Psoas muscle (tissue), 8 donors: Measurements from ENCODE around the gene MPP3. TPM values are rescaled to one million over a fixed set of nuclear protein-coding genes. Genes with fewer than 3 reads are reported as not detected.

Experiments
- ATAC-seq, 4 donors: fragments of 200-7000 bp; cut with Tn5 transposase; one replicate each; pipeline ENCODE4 v1.9.1; 2020; ENCODE audit warnings: moderate library complexity in 3 of 4, mild to moderate bottlenecking in 2 of 4
- DNase-seq, 2 donors: peaks; one replicate each; pipeline ENCODE4 v3.0.0-alpha.2; 2020
- H3K27ac ChIP-seq: fragments of 200-600 bp; one replicate; pipeline ENCODE4 v1.8.0; 2022
- H3K27me3 ChIP-seq, 3 donors: fragments of 200-600 bp in 1 of 3; one replicate each; pipeline versions ENCODE4 v1.6.1 to v1.8.0; 2013 to 2022; ENCODE audit warnings: low read length in 2 of 3, mild to moderate bottlenecking in 2 of 3, moderate library complexity in 1 of 3; ENCODE audit not compliant: insufficient read depth in 3 of 3
- H3K36me3 ChIP-seq, 2 donors: fragments of 200-600 bp in 1 of 2; one replicate each; pipeline versions ENCODE4 v1.6.1 to v1.8.0; 2013 to 2022; ENCODE audit warnings: low read depth in 1 of 2, mild to moderate bottlenecking in 1 of 2, moderate library complexity in 1 of 2; ENCODE audit not compliant: insufficient read depth in 1 of 2
- H3K4me1 ChIP-seq: fragments of 200-600 bp; one replicate; pipeline ENCODE4 v1.8.0; 2022
- H3K4me3 ChIP-seq: fragments of 200-600 bp; one replicate; pipeline ENCODE4 v1.8.0; 2022; ENCODE audit warnings: mild to moderate bottlenecking
- H3K9me3 ChIP-seq: fragments of 200-600 bp; one replicate; pipeline ENCODE4 v1.8.0; 2022
- WGBS, 3 donors: extraction: QIAGEN DNeasy Blood & Tissue Kit; methylation state at CpG; one replicate each; pipeline versions ENCODE4 v1.1.6 to v1.1.7; 2013; 5-methylcytosine and 5-hydroxymethylcytosine counted together
- intact Hi-C, 2 donors: fragments of 100-400 bp; cut with DNase I; formaldehyde crosslinking; loops; one replicate each; pipeline versions ENCODE4 v1.11.0 to v1.14.2; 2022
- polyA plus RNA-seq, 3 donors: library from polyadenylated mRNA; stranded (reverse); fragments of 200-250 nt; gene quantifications; one replicate each; pipeline ENCODE4 v1.2.3, GENCODE V29; 2013
- total RNA-seq, 4 donors: library from RNA; stranded (reverse); fragmentation: NEBNext Ultra II Directional in 2 of 4; extraction: Animal tissue kit (Norgen Biotek cat#: 25700) in 2 of 4; gene quantifications; one replicate each; pipeline versions ENCODE4 v1.2.1 to v1.2.4, GENCODE V29; 2021 to 2023
- TF ChIP-seq, protein P1 (sequence below): fragments of 200-600 bp; IDR thresholded peaks from one replicate; pipeline ENCODE4 v1.8.0; 2022; ENCODE audit warnings: antibody characterized with exemption
- donor health status: healthy with polysubstance abuse.
- donor health status: DM: no; HTN: no; CAD: no; lungs with moderate emphysema.
- donor health status: Bipolar disorder and iron deficiency.
- donor health status: healthy.
- donor health status: DM: yes; HTN: yes; CAD: no.
- donor health status: DM: no; HTN: no; CAD: no.
- donor health status: DM: no; HTN: no; CAD: no.
- donor health status: DM: yes; HTN: yes; CAD: no.

MPP3 gene
- total and polyA plus RNA-seq, 7 donors, result 1.0 to 2.0 (median 1.5) TPM

DNA sequence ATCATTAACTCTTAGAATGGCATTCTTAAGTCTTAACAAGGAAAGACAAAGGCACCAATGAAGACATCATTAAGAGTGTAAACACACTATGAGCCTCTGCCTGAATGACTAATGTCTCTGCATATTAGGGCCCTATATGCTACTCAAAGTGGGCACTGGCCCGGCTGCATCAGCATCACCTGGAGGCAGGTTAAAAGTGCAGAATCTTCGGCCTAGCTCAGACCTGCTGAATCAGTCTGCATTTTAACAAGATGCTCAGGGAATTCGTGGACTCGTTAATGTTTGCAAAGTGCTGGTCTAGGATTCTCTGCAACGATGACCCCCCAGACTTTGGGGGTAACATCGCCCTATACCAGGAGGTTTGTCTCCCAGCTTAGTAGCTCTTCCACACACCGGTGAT lies 6.7 kb downstream of the MPP3 start:
- intact Hi-C loops, result no loop called here
- ATAC-seq (no peak), DNase-seq (no peak)
- peaks cover 0 to 35% of the 10 kb centered on the region in 2 donors for H3K36me3 ChIP-seq
- TF ChIP-seq, protein P1, sequence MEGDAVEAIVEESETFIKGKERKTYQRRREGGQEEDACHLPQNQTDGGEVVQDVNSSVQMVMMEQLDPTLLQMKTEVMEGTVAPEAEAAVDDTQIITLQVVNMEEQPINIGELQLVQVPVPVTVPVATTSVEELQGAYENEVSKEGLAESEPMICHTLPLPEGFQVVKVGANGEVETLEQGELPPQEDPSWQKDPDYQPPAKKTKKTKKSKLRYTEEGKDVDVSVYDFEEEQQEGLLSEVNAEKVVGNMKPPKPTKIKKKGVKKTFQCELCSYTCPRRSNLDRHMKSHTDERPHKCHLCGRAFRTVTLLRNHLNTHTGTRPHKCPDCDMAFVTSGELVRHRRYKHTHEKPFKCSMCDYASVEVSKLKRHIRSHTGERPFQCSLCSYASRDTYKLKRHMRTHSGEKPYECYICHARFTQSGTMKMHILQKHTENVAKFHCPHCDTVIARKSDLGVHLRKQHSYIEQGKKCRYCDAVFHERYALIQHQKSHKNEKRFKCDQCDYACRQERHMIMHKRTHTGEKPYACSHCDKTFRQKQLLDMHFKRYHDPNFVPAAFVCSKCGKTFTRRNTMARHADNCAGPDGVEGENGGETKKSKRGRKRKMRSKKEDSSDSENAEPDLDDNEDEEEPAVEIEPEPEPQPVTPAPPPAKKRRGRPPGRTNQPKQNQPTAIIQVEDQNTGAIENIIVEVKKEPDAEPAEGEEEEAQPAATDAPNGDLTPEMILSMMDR, result no peak
- no peaks in the 10 kb centered on the region for H3K4me1 ChIP-seq
- no peaks in the 10 kb centered on the region for H3K27me3 ChIP-seq
- H3K9me3 ChIP-seq, result no peaks in the 10 kb centered on the region
- no peak overlapping the region for H3K27ac ChIP-seq
- H3K4me3 ChIP-seq, result no peak overlapping the region
- WGBS, 3 donors, result 94 to 97% (median 96%) methylated on average over 7 of the region's 7 CpGs

GRCh38 chr17:43825567-43825966 lies 7.4 kb downstream of the MPP3 start:
- H3K36me3 ChIP-seq, result peaks cover 0 to 30% of the 10 kb centered on the region in 2 donors
- no peaks in the 10 kb centered on the region for H3K27me3 ChIP-seq
- H3K27ac ChIP-seq, result no peak overlapping the region
- ATAC-seq, result no peak
- H3K4me1 ChIP-seq, result no peaks in the 10 kb centered on the region
- no peak overlapping the region for H3K4me3 ChIP-seq
- H3K9me3 ChIP-seq, result no peaks in the 10 kb centered on the region
- TF ChIP-seq, protein P1, result no peak
- 92 to 97% (median 94%) methylated on average over 12 of the region's 12 CpGs for WGBS, 3 donors
- intact Hi-C loops, result no loop called here
- no peak for DNase-seq

DNA sequence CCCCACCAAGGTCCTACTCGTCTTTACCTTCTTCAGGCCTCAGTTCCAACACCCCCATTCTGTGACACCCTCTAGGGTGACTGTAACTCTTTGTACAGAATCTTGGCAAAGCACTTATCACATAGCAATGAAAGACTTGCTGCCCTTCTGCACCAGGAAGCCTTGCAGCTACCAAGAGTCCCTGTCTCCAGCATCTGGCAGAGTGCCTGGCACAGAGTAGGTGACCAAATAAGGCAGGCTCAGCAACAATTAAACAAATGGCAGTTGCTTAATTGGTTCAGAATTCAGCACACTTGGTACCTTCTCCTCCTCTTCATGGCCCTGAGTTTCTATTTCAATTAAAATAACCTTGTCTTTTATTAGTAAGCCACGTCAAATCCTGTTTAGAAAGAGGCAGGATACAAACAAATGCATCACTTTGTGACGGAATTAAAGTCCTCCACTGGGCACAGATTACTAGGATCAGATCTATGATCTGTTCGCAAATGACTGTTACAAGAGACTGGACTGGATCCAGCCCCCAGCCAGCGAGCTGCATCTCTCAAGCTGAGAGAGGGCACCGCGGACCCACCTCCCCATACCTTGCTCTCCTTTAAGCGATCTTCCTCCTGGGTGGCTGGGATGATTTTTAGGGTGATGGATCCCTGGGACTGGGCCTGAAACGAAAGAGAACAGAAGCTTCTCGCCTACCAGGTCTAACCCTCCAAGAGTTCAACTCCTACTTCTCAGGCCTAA lies 9.4 kb downstream of the MPP3 start:
- Histone ChIP-seq H3K9me3 (no peaks in the 10 kb centered on the region), H3K4me1 (no peaks in the 10 kb centered on the region), H3K36me3 (peaks cover 0 to 18% of the 10 kb centered on the region in 2 donors), H3K27ac (no peak overlapping the region), H3K4me3 (no peak overlapping the region), H3K27me3 (no peaks in the 10 kb centered on the region)
- intact Hi-C loops, result no loop called here
- TF ChIP-seq, protein P1, result no peak
- DNase-seq (no peak), ATAC-seq (no peak)
- 88 to 95% (median 89%) methylated on average over 10 of the region's 10 CpGs for WGBS, 3 donors

DNA sequence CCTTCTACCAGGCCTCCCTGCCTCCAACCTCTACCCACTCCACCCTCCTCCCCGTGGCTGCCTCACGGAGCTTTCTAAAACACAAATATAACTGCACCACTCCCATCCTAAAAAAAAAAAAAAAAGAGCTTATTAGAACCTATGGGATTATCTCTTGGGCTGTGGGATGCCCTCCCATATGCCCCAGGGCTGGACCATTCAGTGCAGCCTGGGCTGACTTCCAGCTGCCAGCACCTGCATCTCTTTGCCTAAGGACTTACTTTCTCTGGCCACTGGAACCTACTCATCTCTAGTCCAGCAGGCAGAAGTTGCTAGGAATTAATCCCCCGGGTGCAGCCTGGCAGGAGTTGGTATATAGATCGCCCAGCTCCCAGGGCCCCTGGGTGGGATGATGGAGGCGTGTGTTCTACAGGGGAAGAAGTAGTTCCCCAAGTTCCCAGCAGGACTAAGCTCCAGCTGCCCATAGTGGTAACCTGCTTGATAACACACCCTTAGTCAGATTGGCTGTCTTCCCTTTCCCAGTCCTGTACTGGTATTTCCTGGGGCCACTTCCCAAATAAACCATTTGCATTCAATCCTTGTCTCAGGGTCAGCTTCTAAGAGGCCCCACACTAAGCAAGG lies 10.3 kb downstream of the MPP3 start:
- H3K27ac ChIP-seq, result no peak overlapping the region

More for the DNA sequence above, 10.3 kb downstream of the MPP3 start:
- TF ChIP-seq, protein P1, result no peak
- ATAC-seq (no peak), DNase-seq (no peak)
- no peaks in the 10 kb centered on the region for H3K4me1 ChIP-seq
- H3K36me3 ChIP-seq, result peaks cover 0 to 10% of the 10 kb centered on the region in 2 donors
- no peaks in the 10 kb centered on the region for H3K27me3 ChIP-seq
- H3K4me3 ChIP-seq, result no peak overlapping the region
- H3K9me3 ChIP-seq, result no peaks in the 10 kb centered on the region
- intact Hi-C loops, result no loop called here
- WGBS, 3 donors, result 83 to 96% (median 86%) methylated on average over 5 of the region's 5 CpGs
